ENCODE measurements around the gene GABPB1. TPM values are rescaled to one million over a fixed set of nuclear protein-coding genes. Genes with fewer than 3 reads are reported as not detected.

The GABPB1 gene
- total and polyA plus RNA-seq, 10 of the 15 experiments (the other 5 are each of a cell fraction or from before 2014, with no cell fraction given): 13.9 to 48.2 (median 39.8) TPM

DNA sequence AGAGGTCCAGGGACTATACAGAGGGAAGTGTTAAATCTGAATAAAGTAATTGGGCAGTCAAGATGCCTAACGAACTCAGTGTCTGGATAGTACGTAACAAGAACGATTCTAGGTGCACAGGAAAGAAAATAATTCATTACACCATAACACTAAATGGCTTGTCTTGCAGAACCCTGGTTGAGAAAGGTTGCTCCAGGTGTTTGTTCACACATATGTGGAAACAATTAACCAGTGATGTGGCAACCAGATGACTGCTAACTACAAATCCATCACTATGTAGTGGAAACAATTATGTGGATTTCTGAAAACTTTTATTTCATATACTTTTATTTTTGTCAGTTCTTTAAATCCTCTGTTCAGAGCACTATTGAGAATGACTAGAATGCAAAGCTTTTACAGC lies 79.1 kb downstream of the GABPB1 start:
- no peak overlapping the region for H2AFZ ChIP-seq (ENCODE audit: control insufficient read depth, low read depth, low read length)
- FAIRE-seq: no peak
- 91% methylated on average over 3 of the region's 3 CpGs for WGBS (ENCODE audit: insufficient coverage, insufficient replicate concordance, low lambda C conversion rate, missing lambda C conversion rate)
- no peaks in the 10 kb centered on the region for H3K27me3 ChIP-seq (replicated peaks in 1 of 2; ENCODE audit: control insufficient read depth in 2 of 2, insufficient read depth in 2 of 2, low read length in 1 of 2)
- in situ Hi-C loops (cut with MboI): no loop called here
- no peaks in the 10 kb centered on the region for H3K4me1 ChIP-seq (ENCODE audit: control insufficient read depth, insufficient read depth, low read length)
- no peaks in the 10 kb centered on the region for H3K36me3 ChIP-seq (ENCODE audit: control insufficient read depth in 2 of 2, insufficient read depth in 2 of 2, low read length in 1 of 2)
- ChIA-PET CTCF (no interaction called here), RAD21 (ENCODE audit: unreplicated experiment) (no interaction called here), SMC1A (ENCODE audit: uncharacterized antibody, unreplicated experiment) (no interaction called here), POLR2A (no interaction called here)
- no peak for DNase-seq (ENCODE audit: low read depth, low spot score)
- TF ChIP-seq ZBTB33 (IDR thresholded peaks at IDR 0.05) (no peak), BACH1 (IDR thresholded peaks at IDR 0.05; ENCODE audit: borderline replicate concordance) (no peak), RAD51 (IDR thresholded peaks at IDR 0.05) (no peak), NBN (IDR thresholded peaks at IDR 0.05) (no peak), SMC3 (IDR thresholded peaks at IDR 0.05; ENCODE audit: borderline replicate concordance, low read length) (no peak), CTCF (IDR thresholded peaks at IDR 0.05 in 2 of 3, conservative IDR thresholded peaks at IDR 0.05 in 1 of 3; ENCODE audit: control insufficient read depth in 2 of 3, extremely low read depth in 1 of 3, insufficient read depth in 1 of 3, low read depth in 3 of 3, low read length in 3 of 3) (no peak), GATAD2B (conservative IDR thresholded peaks at IDR 0.05; ENCODE audit: low read depth) (no peak), SPI1 (IDR thresholded peaks at IDR 0.05; ENCODE audit: borderline replicate concordance, insufficient read depth, low read depth, low read length) (no peak), JUND (IDR thresholded peaks at IDR 0.05; ENCODE audit: low read depth, low read length) (no peak), YBX1 (IDR thresholded peaks at IDR 0.05) (no peak)
- TF ChIP-seq, protein P1, sequence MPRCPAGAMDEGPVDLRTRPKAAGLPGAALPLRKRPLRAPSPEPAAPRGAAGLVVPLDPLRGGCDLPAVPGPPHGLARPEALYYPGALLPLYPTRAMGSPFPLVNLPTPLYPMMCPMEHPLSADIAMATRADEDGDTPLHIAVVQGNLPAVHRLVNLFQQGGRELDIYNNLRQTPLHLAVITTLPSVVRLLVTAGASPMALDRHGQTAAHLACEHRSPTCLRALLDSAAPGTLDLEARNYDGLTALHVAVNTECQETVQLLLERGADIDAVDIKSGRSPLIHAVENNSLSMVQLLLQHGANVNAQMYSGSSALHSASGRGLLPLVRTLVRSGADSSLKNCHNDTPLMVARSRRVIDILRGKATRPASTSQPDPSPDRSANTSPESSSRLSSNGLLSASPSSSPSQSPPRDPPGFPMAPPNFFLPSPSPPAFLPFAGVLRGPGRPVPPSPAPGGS (IDR thresholded peaks at IDR 0.05; ENCODE audit: borderline replicate concordance, insufficient read depth, low read depth, low read length, poor library complexity, severe bottlenecking): no peak
- TF ChIP-seq, protein P2, sequence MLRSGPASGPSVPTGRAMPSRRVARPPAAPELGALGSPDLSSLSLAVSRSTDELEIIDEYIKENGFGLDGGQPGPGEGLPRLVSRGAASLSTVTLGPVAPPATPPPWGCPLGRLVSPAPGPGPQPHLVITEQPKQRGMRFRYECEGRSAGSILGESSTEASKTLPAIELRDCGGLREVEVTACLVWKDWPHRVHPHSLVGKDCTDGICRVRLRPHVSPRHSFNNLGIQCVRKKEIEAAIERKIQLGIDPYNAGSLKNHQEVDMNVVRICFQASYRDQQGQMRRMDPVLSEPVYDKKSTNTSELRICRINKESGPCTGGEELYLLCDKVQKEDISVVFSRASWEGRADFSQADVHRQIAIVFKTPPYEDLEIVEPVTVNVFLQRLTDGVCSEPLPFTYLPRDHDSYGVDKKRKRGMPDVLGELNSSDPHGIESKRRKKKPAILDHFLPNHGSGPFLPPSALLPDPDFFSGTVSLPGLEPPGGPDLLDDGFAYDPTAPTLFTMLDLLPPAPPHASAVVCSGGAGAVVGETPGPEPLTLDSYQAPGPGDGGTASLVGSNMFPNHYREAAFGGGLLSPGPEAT (IDR thresholded peaks at IDR 0.05; ENCODE audit: low read depth): no peak
- H3K9me3 ChIP-seq (replicated peaks; ENCODE audit: control insufficient read depth, insufficient read depth, low read length): no peaks in the 10 kb centered on the region
- no peak overlapping the region for H3K27ac ChIP-seq (ENCODE audit: control insufficient read depth, insufficient read depth)
- no peak overlapping the region for H3K9ac ChIP-seq (ENCODE audit: control insufficient read depth, insufficient read depth, low read length)
- no peaks in the 10 kb centered on the region for H3K79me2 ChIP-seq (ENCODE audit: control insufficient read depth, insufficient read depth, low read length)
- BruUV-seq (replicated peaks): no TSS peak
- intact Hi-C loops (cut with micrococcal nuclease; ENCODE audit: unreplicated experiment): no loop called here
- no peak overlapping the region for H3K4me3 ChIP-seq
- H3K4me2 ChIP-seq (ENCODE audit: control insufficient read depth, insufficient read depth): no peak overlapping the region
- no peaks in the 10 kb centered on the region for H4K20me1 ChIP-seq (ENCODE audit: control insufficient read depth, insufficient read depth)
- no peak for ATAC-seq

Measured in GM12878 (cell line).